Stimulated activated naive CD8-positive, alpha-beta T cell treated with anti-CD3 and anti-CD28 coated beads, Interleukin-15, amount 100 ng/mL, for 72 hours (primary cell): ENCODE results near the gene XYLT1.

ENCODE experiments used
- ATAC-seq: fragments of 150-1000 bp; cut with Tn5 transposase; 2 replicates; pipeline ENCODE4 v1.10.0; 2021; ENCODE audit warnings: mild to moderate bottlenecking, moderate library complexity
- DNase-seq, 2 donors: peaks; one replicate each; pipeline ENCODE4 v3.0.0; 2021 to 2022
- H3K27ac Mint-ChIP-seq, 2 donors: one replicate each; pipeline ENCODE4 v1.8.0; 2022; ENCODE audit warnings: mild to moderate bottlenecking in 2 of 2, mixed read lengths in 2 of 2, moderate library complexity in 2 of 2
- H3K27me3 Mint-ChIP-seq: one replicate; pipeline ENCODE4 v1.8.0; 2022; ENCODE audit warnings: mixed read lengths
- H3K4me1 Mint-ChIP-seq: one replicate; pipeline ENCODE4 v1.8.0; 2022; ENCODE audit warnings: mild to moderate bottlenecking, mixed read lengths
- H3K4me3 Mint-ChIP-seq, 2 donors: one replicate each; pipeline ENCODE4 v1.8.0; 2022; ENCODE audit warnings: mild to moderate bottlenecking in 2 of 2, mixed read lengths in 2 of 2, moderate library complexity in 1 of 2
- H3K9me3 Mint-ChIP-seq, 2 donors: one replicate each; pipeline ENCODE4 v1.8.0; 2022; ENCODE audit warnings: mixed read lengths in 2 of 2

Gene XYLT1

DNA sequence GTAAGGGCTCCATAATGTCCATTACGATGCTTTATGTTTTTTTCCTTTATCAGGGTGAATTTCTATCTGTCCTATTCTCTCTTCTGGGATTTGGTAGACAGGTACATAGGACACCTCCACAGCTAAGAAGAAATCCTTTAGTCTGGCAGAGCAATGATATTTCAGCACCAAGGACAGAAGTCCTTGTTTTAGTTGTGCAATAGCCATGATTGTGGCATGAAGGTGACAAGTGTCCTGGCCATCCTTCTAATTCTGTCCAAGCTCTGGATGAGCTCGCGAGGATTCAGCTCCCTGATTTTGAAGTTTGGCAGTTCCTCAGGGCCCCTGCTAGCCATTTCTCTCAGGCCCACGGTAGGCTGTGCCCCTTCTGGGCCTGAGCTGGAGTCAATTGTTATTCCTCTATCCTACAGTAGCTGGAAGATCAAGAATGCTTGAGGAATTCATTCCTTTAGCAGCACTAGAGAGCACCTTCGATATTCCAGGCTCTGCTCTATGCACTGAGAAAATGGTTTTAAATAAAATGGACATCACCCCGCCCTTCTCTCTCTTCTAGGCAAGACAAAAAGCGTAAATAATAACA is 320.8 kb downstream of the XYLT1 start:
- no peak for DNase-seq
- Mint-ChIP-seq H3K9me3 (no peaks in the 10 kb centered on the region), H3K27me3 (no peaks in the 10 kb centered on the region), H3K27ac (no peak overlapping the region), H3K4me1 (no peaks in the 10 kb centered on the region), H3K4me3 (no peak overlapping the region)
- ATAC-seq: no peak

- Mint-ChIP-seq H3K27ac (no peak overlapping the region), H3K27me3 (no peaks in the 10 kb centered on the region), H3K4me1 (no peaks in the 10 kb centered on the region), H3K9me3 (no peaks in the 10 kb centered on the region), H3K4me3 (no peak overlapping the region)
- ATAC-seq (no peak), DNase-seq (no peak)
These were observed 322.8 kb downstream of the XYLT1 start for GRCh38 chr16:17147942-17148341.

DNA sequence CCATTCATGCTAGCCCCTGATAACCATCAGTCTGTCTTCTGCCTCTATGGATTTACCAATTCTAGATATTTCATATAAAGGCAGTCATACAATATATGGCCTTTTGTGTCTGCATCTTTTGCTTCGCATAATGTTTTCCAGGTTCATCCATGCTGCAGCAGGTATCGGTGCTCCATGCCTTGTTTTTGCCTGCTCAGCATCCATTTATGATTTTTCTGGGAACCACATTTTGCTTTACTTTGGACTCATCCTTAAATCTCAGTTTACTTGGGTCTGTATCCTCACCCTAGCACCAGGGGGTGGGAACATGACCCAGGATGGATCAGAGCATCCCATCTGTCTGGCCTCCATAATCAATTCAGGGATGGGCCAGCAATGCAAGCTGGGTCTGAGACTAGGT is 325.7 kb downstream of the XYLT1 start:
- ATAC-seq (no peak), DNase-seq (no peak)

DNA sequence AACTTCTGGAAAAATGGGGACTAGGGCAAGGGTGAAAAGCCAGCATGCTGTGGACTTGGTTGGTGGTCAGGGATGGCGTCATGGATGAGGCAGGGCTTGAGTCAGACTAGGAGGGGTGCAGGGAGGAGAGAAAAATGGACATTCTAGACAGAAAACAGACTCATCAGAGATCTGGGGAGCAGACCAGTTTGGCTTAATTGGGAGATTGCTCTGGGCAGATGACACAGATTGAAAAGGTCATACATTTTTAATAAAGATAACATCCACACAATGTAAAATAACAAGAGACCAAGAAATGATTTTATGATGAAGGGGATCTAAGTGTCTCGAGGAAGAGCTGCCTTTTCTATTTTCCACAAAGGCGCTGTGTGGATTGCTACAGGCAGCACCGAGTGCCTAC is 326.3 kb downstream of the XYLT1 start:
- DNase-seq (no peak), ATAC-seq (no peak)
- Mint-ChIP-seq H3K9me3 (no peaks in the 10 kb centered on the region), H3K4me3 (no peak overlapping the region), H3K27ac (no peak overlapping the region), H3K27me3 (no peaks in the 10 kb centered on the region), H3K4me1 (no peaks in the 10 kb centered on the region)

More for the DNA sequence above, 325.7 kb downstream of the XYLT1 start:
- Mint-ChIP-seq H3K27me3 (no peaks in the 10 kb centered on the region), H3K9me3 (no peaks in the 10 kb centered on the region), H3K4me1 (no peaks in the 10 kb centered on the region), H3K4me3 (no peak overlapping the region), H3K27ac (peak overlapping the region in 1 of 2 donors; percentile 67)

- Mint-ChIP-seq H3K27me3 (no peaks in the 10 kb centered on the region), H3K4me1 (no peaks in the 10 kb centered on the region)
These were observed 327.0 kb downstream of the XYLT1 start for GRCh38 chr16:17143546-17144419.

GRCh38 chr16:17138801-17139200 is 332.0 kb downstream of the XYLT1 start:
- Mint-ChIP-seq H3K4me1 (peaks cover 7% of the 10 kb centered on the region), H3K27me3 (no peaks in the 10 kb centered on the region), H3K4me3 (no peak overlapping the region), H3K9me3 (no peaks in the 10 kb centered on the region), H3K27ac (no peak overlapping the region)
- DNase-seq (no peak), ATAC-seq (no peak)

More at GRCh38 chr16:17143546-17144419, 327.0 kb downstream of the XYLT1 start:
- H3K4me3 Mint-ChIP-seq: no peak overlapping the region
- DNase-seq: no peak
- no peak overlapping the region for H3K27ac Mint-ChIP-seq
- H3K9me3 Mint-ChIP-seq: no peaks in the 10 kb centered on the region
- ATAC-seq: no peak

- DNase-seq: no peak
- Mint-ChIP-seq H3K27me3 (no peaks in the 10 kb centered on the region), H3K27ac (no peak overlapping the region), H3K4me1 (peaks cover 17% of the 10 kb centered on the region), H3K9me3 (no peaks in the 10 kb centered on the region), H3K4me3 (no peak overlapping the region)
- ATAC-seq: no peak
These were observed 335.3 kb downstream of the XYLT1 start for GRCh38 chr16:17135439-17135838.

- no peaks in the 10 kb centered on the region for H3K27me3 Mint-ChIP-seq
- DNase-seq (no peak), ATAC-seq (no peak)
- no peak overlapping the region for H3K4me3 Mint-ChIP-seq
- H3K27ac Mint-ChIP-seq: peak overlapping the region in 1 of 2 donors; percentile 49
- H3K4me1 Mint-ChIP-seq: peaks cover 17% of the 10 kb centered on the region
- no peaks in the 10 kb centered on the region for H3K9me3 Mint-ChIP-seq
These were observed 336.2 kb downstream of the XYLT1 start for GRCh38 chr16:17134586-17134985.

DNA sequence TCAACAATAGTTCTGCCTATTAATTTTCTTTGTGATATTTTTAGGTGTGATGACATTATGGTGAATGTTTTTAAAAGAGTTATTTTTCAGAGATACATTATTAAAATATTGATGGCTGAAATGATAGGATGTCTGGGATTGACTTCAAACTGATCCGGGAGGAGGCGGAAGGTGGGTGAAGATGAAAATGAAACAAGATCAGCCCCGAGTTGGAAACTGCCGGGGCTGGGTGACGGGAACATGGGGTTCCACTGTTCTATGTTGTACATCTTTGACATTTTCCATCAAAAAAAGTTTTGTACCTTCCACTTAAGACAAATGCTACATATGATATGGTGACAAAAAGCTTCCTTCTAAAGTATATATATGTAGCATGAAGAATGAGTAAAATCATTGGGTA is 336.9 kb downstream of the XYLT1 start:
- ATAC-seq (no peak), DNase-seq (no peak)
- Mint-ChIP-seq H3K4me1 (peaks cover 17% of the 10 kb centered on the region), H3K9me3 (no peaks in the 10 kb centered on the region), H3K27ac (no peak overlapping the region), H3K4me3 (no peak overlapping the region), H3K27me3 (no peaks in the 10 kb centered on the region)

- no peak for ATAC-seq
These were observed 339.4 kb downstream of the XYLT1 start for GRCh38 chr16:17131351-17131750.

GRCh38 chr16:17130733-17131132 is 340.0 kb downstream of the XYLT1 start:
- ATAC-seq (no peak), DNase-seq (no peak)
- Mint-ChIP-seq H3K27me3 (no peaks in the 10 kb centered on the region), H3K4me3 (no peak overlapping the region), H3K27ac (peak overlapping the region in 1 of 2 donors; percentile 54), H3K9me3 (no peaks in the 10 kb centered on the region), H3K4me1 (peaks cover 17% of the 10 kb centered on the region)

More at GRCh38 chr16:17131351-17131750, 339.4 kb downstream of the XYLT1 start:
- peaks cover 17% of the 10 kb centered on the region for H3K4me1 Mint-ChIP-seq
- no peaks in the 10 kb centered on the region for H3K27me3 Mint-ChIP-seq
- no peak for DNase-seq
- no peaks in the 10 kb centered on the region for H3K9me3 Mint-ChIP-seq
- H3K4me3 Mint-ChIP-seq: no peak overlapping the region
- no peak overlapping the region for H3K27ac Mint-ChIP-seq

- ATAC-seq: no peak
- DNase-seq: no peak
- no peaks in the 10 kb centered on the region for H3K27me3 Mint-ChIP-seq
- H3K27ac Mint-ChIP-seq: peak overlapping the region; percentile 9 to 67
- peaks cover 0 to 6% of the 10 kb centered on the region in 2 donors for H3K9me3 Mint-ChIP-seq
- H3K4me1 Mint-ChIP-seq: peaks cover 17% of the 10 kb centered on the region
- H3K4me3 Mint-ChIP-seq: no peak overlapping the region
These were observed 340.8 kb downstream of the XYLT1 start for GRCh38 chr16:17129971-17130370.

DNA sequence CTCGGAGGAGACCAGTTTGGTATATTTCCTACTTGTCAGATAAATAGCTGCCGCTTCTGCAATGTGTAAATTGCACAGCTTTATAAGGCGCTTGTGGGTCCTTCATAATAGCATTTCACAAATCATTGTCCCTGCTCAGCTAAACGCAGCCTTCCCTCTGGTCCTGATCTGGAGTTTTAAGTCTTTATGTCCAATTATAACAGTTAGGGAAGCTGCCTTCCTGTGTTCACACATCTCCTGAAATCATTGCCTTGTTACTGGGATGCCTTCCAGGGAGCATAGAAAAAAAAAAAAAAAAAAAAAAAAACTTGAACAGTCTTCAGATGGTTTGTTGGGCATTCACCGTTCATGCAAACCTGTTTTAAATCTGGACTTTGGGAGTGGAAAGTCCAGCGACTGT is 342.0 kb downstream of the XYLT1 start:
- no peaks in the 10 kb centered on the region for H3K27me3 Mint-ChIP-seq
- no peak overlapping the region for H3K27ac Mint-ChIP-seq
- H3K9me3 Mint-ChIP-seq: peaks cover 0 to 7% of the 10 kb centered on the region in 2 donors
- H3K4me1 Mint-ChIP-seq: peaks cover 10% of the 10 kb centered on the region
- DNase-seq (no peak), ATAC-seq (no peak)
- H3K4me3 Mint-ChIP-seq: no peak overlapping the region

DNA sequence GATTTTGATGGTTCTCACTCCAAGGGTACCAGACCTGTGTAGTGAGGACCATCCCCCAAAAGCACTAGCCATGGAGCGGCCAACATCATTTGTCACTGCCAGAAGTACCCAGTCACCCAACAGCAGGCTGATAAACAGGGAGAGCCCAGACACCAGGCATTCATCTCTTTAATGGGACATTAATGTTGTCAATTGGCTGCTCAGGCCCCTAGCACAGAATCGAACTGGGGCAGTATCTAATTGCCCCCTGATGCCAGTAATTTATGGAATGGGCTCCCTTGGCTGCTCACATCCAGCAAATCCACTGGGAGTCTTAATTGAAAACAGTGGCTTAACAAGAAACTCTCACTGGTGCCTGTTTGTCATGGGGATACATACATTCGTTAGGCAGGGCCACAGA is 344.6 kb downstream of the XYLT1 start:
- H3K4me3 Mint-ChIP-seq: no peak overlapping the region
- H3K27ac Mint-ChIP-seq: no peak overlapping the region

DNA sequence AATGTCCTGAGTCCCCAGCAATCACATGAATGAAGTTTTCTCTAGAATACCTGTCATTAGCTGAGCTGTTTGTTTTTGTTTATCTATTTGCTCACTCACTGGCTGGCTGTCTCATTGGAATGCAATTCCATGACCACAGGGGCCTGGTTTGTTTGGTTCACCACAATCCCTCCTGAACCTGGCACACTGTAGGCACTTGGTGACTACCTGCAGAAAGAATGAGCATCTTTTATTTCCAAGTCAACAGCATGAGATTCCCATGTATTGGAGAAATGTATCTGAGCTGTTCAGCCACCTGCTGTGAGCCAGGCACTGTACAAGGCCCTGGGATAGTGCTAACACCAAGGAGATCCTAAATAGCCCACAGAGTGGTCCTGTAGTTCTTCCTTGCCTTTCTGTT is 345.1 kb downstream of the XYLT1 start:
- H3K9me3 Mint-ChIP-seq: peaks cover 0 to 7% of the 10 kb centered on the region in 2 donors
- no peak for DNase-seq
- H3K4me3 Mint-ChIP-seq: no peak overlapping the region
- H3K4me1 Mint-ChIP-seq: peaks cover 3% of the 10 kb centered on the region
- no peak overlapping the region for H3K27ac Mint-ChIP-seq
- no peaks in the 10 kb centered on the region for H3K27me3 Mint-ChIP-seq
- no peak for ATAC-seq

More for the DNA sequence above, 344.6 kb downstream of the XYLT1 start:
- DNase-seq (no peak), ATAC-seq (no peak)
- Mint-ChIP-seq H3K27me3 (no peaks in the 10 kb centered on the region), H3K9me3 (peaks cover 0 to 7% of the 10 kb centered on the region in 2 donors), H3K4me1 (peaks cover 8% of the 10 kb centered on the region)

- no peak for DNase-seq
- no peak for ATAC-seq
- Mint-ChIP-seq H3K27me3 (no peaks in the 10 kb centered on the region), H3K27ac (no peak overlapping the region), H3K4me3 (no peak overlapping the region), H3K4me1 (no peaks in the 10 kb centered on the region), H3K9me3 (no peaks in the 10 kb centered on the region)
These were observed 352.7 kb downstream of the XYLT1 start for GRCh38 chr16:17117906-17118577.
